Neuronal stem cell (in vitro differentiated cells): ENCODE results near the gene CMAS.

ENCODE experiments used
- DNase-seq: peaks from one replicate; pipeline ENCODE4 v3.0.0-alpha.2; 2013; ENCODE audit warnings: low spot score
- H2AFZ ChIP-seq: one replicate; pipeline ENCODE4 v1.6.1; 2013; ENCODE audit warnings: mild to moderate bottlenecking, low read length, inconsistent platforms
- H2AK5ac ChIP-seq: 2 replicates; pipeline ENCODE4 v1.6.1; 2013; ENCODE audit warnings: low read depth, mild to moderate bottlenecking, inconsistent platforms, low read length, moderate library complexity, mixed read lengths
- H2BK120ac ChIP-seq: 2 replicates; pipeline ENCODE4 v1.6.1; 2013; ENCODE audit warnings: low read depth, mild to moderate bottlenecking, inconsistent platforms, low read length, moderate library complexity, mixed read lengths
- H2BK12ac ChIP-seq: one replicate; pipeline ENCODE4 v1.6.1; 2013; ENCODE audit warnings: low read length, inconsistent platforms
- H2BK15ac ChIP-seq: 2 replicates; pipeline ENCODE4 v1.6.1; 2013; ENCODE audit warnings: mild to moderate bottlenecking, low read length, inconsistent platforms, mixed read lengths
- H2BK5ac ChIP-seq: one replicate; pipeline ENCODE4 v1.6.1; 2013; ENCODE audit warnings: inconsistent platforms, mild to moderate bottlenecking, low read length, moderate library complexity
- H3K14ac ChIP-seq: one replicate; pipeline ENCODE4 v1.6.1; 2013; ENCODE audit warnings: low read length, inconsistent platforms
- H3K18ac ChIP-seq: 2 replicates; pipeline ENCODE4 v1.6.1; 2013; ENCODE audit warnings: low read length, inconsistent platforms
- H3K23ac ChIP-seq: 2 replicates; pipeline ENCODE4 v1.6.1; 2013; ENCODE audit warnings: low read depth, mild to moderate bottlenecking, mixed read lengths, low read length, inconsistent platforms; ENCODE audit not compliant: poor library complexity
- H3K27ac ChIP-seq: replicated peaks from 3 replicates; pipeline ENCODE4 v1.5.1; 2013; ENCODE audit warnings: low read length, inconsistent platforms
- H3K27me3 ChIP-seq, 3 experiments: 2 replicates each; pipeline ENCODE4 v1.6.1; 2013; ENCODE audit warnings: low read length in 3 of 3, mild to moderate bottlenecking in 2 of 3, inconsistent platforms in 1 of 3, low read depth in 1 of 3, mixed read lengths in 1 of 3, moderate library complexity in 1 of 3; ENCODE audit not compliant: control insufficient read depth in 3 of 3, insufficient read depth in 3 of 3
- H3K36me3 ChIP-seq, 2 donors: replicated peaks in 1 of 2; 2 replicates each; pipeline ENCODE4 v1.6.1; 2013; ENCODE audit warnings: low read length in 2 of 2; ENCODE audit not compliant: control insufficient read depth in 2 of 2, insufficient read depth in 2 of 2
- H3K4ac ChIP-seq: 2 replicates; pipeline ENCODE4 v1.6.1; 2013; ENCODE audit warnings: inconsistent platforms, mild to moderate bottlenecking, low read length, moderate library complexity
- H3K4me1 ChIP-seq, 2 donors: 1 replicate in 1 of 2; 2 replicates in 1 of 2; pipeline ENCODE4 v1.6.1; 2013; ENCODE audit warnings: low read length in 2 of 2, low read depth in 1 of 2; ENCODE audit not compliant: control insufficient read depth in 2 of 2, insufficient read depth in 1 of 2
- H3K4me2 ChIP-seq: one replicate; pipeline ENCODE4 v1.6.1; 2013; ENCODE audit warnings: mild to moderate bottlenecking, low read length, inconsistent platforms; ENCODE audit not compliant: insufficient read depth, poor library complexity, severe bottlenecking
- H3K4me3 ChIP-seq, 2 donors: 2 replicates each; pipeline ENCODE4 v1.5.1; 2013; ENCODE audit warnings: low read length in 2 of 2, mild to moderate bottlenecking in 2 of 2, inconsistent platforms in 1 of 2, moderate library complexity in 1 of 2
- H3K79me1 ChIP-seq: one replicate; pipeline ENCODE4 v1.6.1; 2013; ENCODE audit warnings: low read depth, mild to moderate bottlenecking, inconsistent platforms, low read length, moderate library complexity
- H3K9ac ChIP-seq: one replicate; pipeline ENCODE4 v1.6.1; 2013; ENCODE audit warnings: mild to moderate bottlenecking, low read depth, low read length, inconsistent platforms; ENCODE audit not compliant: poor library complexity
- H3K9me3 ChIP-seq, 2 donors: replicated peaks in 1 of 2; 2 replicates each; pipeline versions ENCODE3 to v1.6.1; 2013; ENCODE audit warnings: low read length in 2 of 2, mild to moderate bottlenecking in 2 of 2, inconsistent platforms in 1 of 2, low read depth in 1 of 2, mixed read lengths in 1 of 2, moderate library complexity in 1 of 2; ENCODE audit not compliant: control insufficient read depth in 2 of 2, insufficient read depth in 1 of 2
- H4K8ac ChIP-seq: one replicate; pipeline ENCODE4 v1.6.1; 2013; ENCODE audit warnings: low read depth, mild to moderate bottlenecking, inconsistent platforms, low read length, moderate library complexity
- H4K91ac ChIP-seq: one replicate; pipeline ENCODE4 v1.6.1; 2013; ENCODE audit warnings: low read length, low read depth, mild to moderate bottlenecking, inconsistent platforms; ENCODE audit not compliant: poor library complexity
- WGBS, 2 donors: extraction: QIAGEN DNeasy Blood & Tissue Kit; methylation state at CpG; one replicate each; pipeline ENCODE4 v1.1.7; 2013; ENCODE audit warnings: missing lambda C conversion rate in 2 of 2, mixed read lengths in 1 of 2; ENCODE audit not compliant: insufficient read length in 2 of 2, insufficient replicate concordance in 1 of 2; ENCODE audit errors: extremely low coverage in 2 of 2; 5-methylcytosine and 5-hydroxymethylcytosine counted together

CMAS gene

GRCh38 chr12:22038734-22039133, 7.3 kb upstream of the CMAS start:
- no peak overlapping the region for H2BK5ac ChIP-seq
- no peak overlapping the region for H3K4ac ChIP-seq
- H2BK15ac ChIP-seq = no peak overlapping the region
- no peak overlapping the region for H4K91ac ChIP-seq
- H3K27ac ChIP-seq = no peak overlapping the region
- peaks cover 4 to 5% of the 10 kb centered on the region in 2 donors for H3K4me1 ChIP-seq
- no peak overlapping the region for H3K4me3 ChIP-seq
- H2BK120ac ChIP-seq = no peak overlapping the region
- no peaks in the 10 kb centered on the region for H3K79me1 ChIP-seq
- no peak overlapping the region for H2AK5ac ChIP-seq
- H3K9ac ChIP-seq = no peak overlapping the region
- H3K27me3 ChIP-seq = no peaks in the 10 kb centered on the region
- no peak overlapping the region for H3K18ac ChIP-seq
- no peak overlapping the region for H3K4me2 ChIP-seq
- peaks cover 0 to 6% of the 10 kb centered on the region in 2 donors for H3K9me3 ChIP-seq
- no peak overlapping the region for H3K23ac ChIP-seq
- no peak overlapping the region for H2BK12ac ChIP-seq
- no peak overlapping the region for H2AFZ ChIP-seq
- DNase-seq = no peak
- no peak overlapping the region for H4K8ac ChIP-seq
- H3K36me3 ChIP-seq = no peaks in the 10 kb centered on the region
- H3K14ac ChIP-seq = no peak overlapping the region

GRCh38 chr12:22039361-22039760, 6.7 kb upstream of the CMAS start:
- peaks cover 4 to 5% of the 10 kb centered on the region in 2 donors for H3K4me1 ChIP-seq
- no peak overlapping the region for H3K18ac ChIP-seq
- no peak overlapping the region for H3K9ac ChIP-seq
- H3K36me3 ChIP-seq = no peaks in the 10 kb centered on the region
- no peak overlapping the region for H2BK15ac ChIP-seq
- no peak overlapping the region for H4K8ac ChIP-seq
- no peak overlapping the region for H3K27ac ChIP-seq
- H3K4ac ChIP-seq = no peak overlapping the region
- H2BK120ac ChIP-seq = no peak overlapping the region
- H2AFZ ChIP-seq = no peak overlapping the region
- H3K4me2 ChIP-seq = no peak overlapping the region
- no CpG with 5 or more reads among the region's 4 CpGs for WGBS, 2 donors
- H2BK5ac ChIP-seq = no peak overlapping the region
- H3K4me3 ChIP-seq = no peak overlapping the region
- no peak overlapping the region for H3K14ac ChIP-seq
- H3K79me1 ChIP-seq = no peaks in the 10 kb centered on the region
- no peak overlapping the region for H4K91ac ChIP-seq
- no peaks in the 10 kb centered on the region for H3K27me3 ChIP-seq
- no peak overlapping the region for H2AK5ac ChIP-seq
- no peak overlapping the region for H3K23ac ChIP-seq
- no peak for DNase-seq
- peaks cover 0 to 6% of the 10 kb centered on the region in 2 donors for H3K9me3 ChIP-seq
- no peak overlapping the region for H2BK12ac ChIP-seq

GRCh38 chr12:22042976-22043669, 2.9 kb upstream of the CMAS start:
- DNase-seq = no peak

GRCh38 chr12:22043943-22044342, 2.1 kb upstream of the CMAS start:
- H3K14ac ChIP-seq = no peak overlapping the region
- H3K4me2 ChIP-seq = no peak overlapping the region
- no peak overlapping the region for H2AK5ac ChIP-seq
- DNase-seq = no peak
- H3K4ac ChIP-seq = no peak overlapping the region
- WGBS, 2 donors = no CpG with 5 or more reads among the region's 2 CpGs
- no peak overlapping the region for H3K18ac ChIP-seq
- H2BK5ac ChIP-seq = no peak overlapping the region
- no peak overlapping the region for H4K91ac ChIP-seq
- H3K4me3 ChIP-seq = no peak overlapping the region
- no peak overlapping the region for H3K27ac ChIP-seq
- H3K27me3 ChIP-seq = no peaks in the 10 kb centered on the region
- H2AFZ ChIP-seq = peak overlapping the region; percentile 47
- no peak overlapping the region for H2BK15ac ChIP-seq
- H3K9me3 ChIP-seq = no peaks in the 10 kb centered on the region
- H3K4me1 ChIP-seq = peaks cover 2 to 4% of the 10 kb centered on the region in 2 donors
- no peak overlapping the region for H2BK120ac ChIP-seq
- H3K9ac ChIP-seq = no peak overlapping the region
- no peak overlapping the region for H4K8ac ChIP-seq
- H3K36me3 ChIP-seq = peaks cover 0 to 4% of the 10 kb centered on the region in 2 donors
- H2BK12ac ChIP-seq = no peak overlapping the region
- H3K79me1 ChIP-seq = no peaks in the 10 kb centered on the region
- no peak overlapping the region for H3K23ac ChIP-seq

More at GRCh38 chr12:22042976-22043669, 2.9 kb upstream of the CMAS start:
- Histone ChIP-seq H2BK5ac (no peak overlapping the region), H2BK15ac (no peak overlapping the region), H3K9ac (no peak overlapping the region), H3K9me3 (peaks cover 0 to under 1% of the 10 kb centered on the region in 2 donors), H2BK12ac (no peak overlapping the region), H3K23ac (no peak overlapping the region), H2AFZ (peak overlapping the region; percentile 14), H3K79me1 (no peaks in the 10 kb centered on the region), H3K4ac (no peak overlapping the region), H3K14ac (no peak overlapping the region), H4K91ac (no peak overlapping the region), H3K4me3 (no peak overlapping the region), H3K18ac (no peak overlapping the region), H3K27ac (no peak overlapping the region), H3K36me3 (no peaks in the 10 kb centered on the region), H3K4me1 (peaks cover 2% of the 10 kb centered on the region in 2 donors), H3K27me3 (no peaks in the 10 kb centered on the region), H3K4me2 (no peak overlapping the region), H4K8ac (no peak overlapping the region), H2BK120ac (no peak overlapping the region), H2AK5ac (no peak overlapping the region)
- WGBS, 2 donors = no CpG with 5 or more reads among the region's 9 CpGs
